Activated T-cell treated with anti-CD3 and anti-CD28 coated beads, Interleukin-2, amount 50 U/mL, for 72 hours (primary cell): ENCODE measurements around the gene CFAP20. TPM values are rescaled to one million over a fixed set of nuclear protein-coding genes. Genes with fewer than 3 reads are reported as not detected.

Experiments
- ATAC-seq, 2 donors: fragments of 150-1000 bp; cut with Tn5 transposase; replicated peaks in 1 of 2; 2 replicates each; pipeline ENCODE4 v1.10.0; 2021; ENCODE audit warnings: moderate library complexity in 2 of 2, mild to moderate bottlenecking in 1 of 2
- DNase-seq, 2 donors: peaks; one replicate each; pipeline ENCODE4 v3.0.0; 2021 to 2022; ENCODE audit warnings: mixed read lengths in 1 of 2
- H3K27ac Mint-ChIP-seq: one replicate; pipeline ENCODE4 v1.8.0; 2022; ENCODE audit warnings: mild to moderate bottlenecking, moderate library complexity, mixed read lengths
- H3K27me3 Mint-ChIP-seq: one replicate; pipeline ENCODE4 v1.8.0; 2022; ENCODE audit warnings: low read depth, mixed read lengths
- H3K36me3 Mint-ChIP-seq, 2 donors: one replicate each; pipeline ENCODE4 v1.8.0; 2022; ENCODE audit warnings: mixed read lengths in 2 of 2, mild to moderate bottlenecking in 1 of 2; ENCODE audit not compliant: insufficient read depth in 2 of 2
- H3K4me1 Mint-ChIP-seq: one replicate; pipeline ENCODE4 v1.8.0; 2022; ENCODE audit warnings: low read depth, mixed read lengths
- H3K4me3 Mint-ChIP-seq, 2 donors: one replicate each; pipeline ENCODE4 v1.8.0; 2022; ENCODE audit warnings: mild to moderate bottlenecking in 2 of 2, mixed read lengths in 2 of 2, moderate library complexity in 2 of 2
- H3K9me3 Mint-ChIP-seq, 2 donors: one replicate each; pipeline ENCODE4 v1.8.0; 2022; ENCODE audit warnings: mixed read lengths in 2 of 2
- total RNA-seq, 2 donors: library from RNA; stranded (reverse); gene quantifications; one replicate each; pipeline ENCODE4 v1.2.3, GENCODE V29; 2022

Gene CFAP20
- 10 to 100 TPM; 37.6 to 42.4 TPM for total RNA-seq

GRCh38 chr16:58129097-58129936 lies at the start of gene CFAP20:
CFAP20 (minus strand) TSS chr16:58129381; CDS start chr16:58129115, 266 bp downstream.
- Mint-ChIP-seq H3K27ac (peak within 1 kb of the TSS; percentile 81), H3K9me3 (no peaks in the 10 kb centered on the region), H3K27me3 (no peaks in the 10 kb centered on the region), H3K36me3 (peaks cover 0 to 2% of the 10 kb centered on the region in 2 donors), H3K4me1 (peaks cover 32% of the 10 kb centered on the region), H3K4me3 (peak within 1 kb of the TSS; percentile 85 to 91)
- peak; percentile 97 to 98 for DNase-seq
- peak; percentile 95 to 96 for ATAC-seq

GRCh38 chr16:58177353-58177710 lies 48.2 kb upstream of the CFAP20 start:
- H3K4me1 Mint-ChIP-seq: peaks cover 50% of the 10 kb centered on the region
- H3K36me3 Mint-ChIP-seq: peaks cover 14 to 47% of the 10 kb centered on the region in 2 donors
- H3K27me3 Mint-ChIP-seq: no peaks in the 10 kb centered on the region
- peak overlapping the region; percentile 91 for H3K27ac Mint-ChIP-seq
- DNase-seq (peak; percentile 15 to 16), ATAC-seq (peak; percentile 67 to 77)
- no peaks in the 10 kb centered on the region for H3K9me3 Mint-ChIP-seq
- peak overlapping the region; percentile 42 to 43 for H3K4me3 Mint-ChIP-seq

GRCh38 chr16:58176608-58177352 lies 47.6 kb upstream of the CFAP20 start:
- H3K27ac Mint-ChIP-seq: peak overlapping the region; percentile 91
- DNase-seq (no peak), ATAC-seq (peak; percentile 87)
- peaks cover 14 to 45% of the 10 kb centered on the region in 2 donors for H3K36me3 Mint-ChIP-seq
- no peaks in the 10 kb centered on the region for H3K27me3 Mint-ChIP-seq
- H3K9me3 Mint-ChIP-seq: no peaks in the 10 kb centered on the region
- H3K4me1 Mint-ChIP-seq: peaks cover 47% of the 10 kb centered on the region
- H3K4me3 Mint-ChIP-seq: peak overlapping the region; percentile 42 to 43

- Mint-ChIP-seq H3K27me3 (no peaks in the 10 kb centered on the region), H3K4me1 (peaks cover 7% of the 10 kb centered on the region), H3K4me3 (no peak overlapping the region), H3K27ac (no peak overlapping the region), H3K9me3 (no peaks in the 10 kb centered on the region), H3K36me3 (peaks cover 5 to 14% of the 10 kb centered on the region in 2 donors)
- no peak for DNase-seq
- no peak for ATAC-seq
Measured at GRCh38 chr16:58170223-58170622, 41.0 kb upstream of the CFAP20 start.

GRCh38 chr16:58160855-58161254 lies 31.7 kb upstream of the CFAP20 start:
- H3K27ac Mint-ChIP-seq: peak overlapping the region; percentile 0
- H3K4me3 Mint-ChIP-seq: no peak overlapping the region

GRCh38 chr16:58158725-58159124 lies 29.5 kb upstream of the CFAP20 start:
- H3K36me3 Mint-ChIP-seq: peaks cover 3 to 9% of the 10 kb centered on the region in 2 donors
- H3K27me3 Mint-ChIP-seq: no peaks in the 10 kb centered on the region
- H3K4me1 Mint-ChIP-seq: peaks cover 4% of the 10 kb centered on the region
- no peak for DNase-seq
- H3K27ac Mint-ChIP-seq: no peak overlapping the region
- no peaks in the 10 kb centered on the region for H3K9me3 Mint-ChIP-seq
- no peak for ATAC-seq
- H3K4me3 Mint-ChIP-seq: no peak overlapping the region

More at GRCh38 chr16:58160855-58161254, 31.7 kb upstream of the CFAP20 start:
- Mint-ChIP-seq H3K36me3 (peaks cover 3 to 12% of the 10 kb centered on the region in 2 donors), H3K4me1 (peaks cover 2% of the 10 kb centered on the region), H3K27me3 (no peaks in the 10 kb centered on the region), H3K9me3 (no peaks in the 10 kb centered on the region)
- DNase-seq: no peak
- peak in 1 of 2 donors; percentile 73 for ATAC-seq

GRCh38 chr16:58157951-58158540 lies 28.9 kb upstream of the CFAP20 start:
- no peaks in the 10 kb centered on the region for H3K27me3 Mint-ChIP-seq
- H3K27ac Mint-ChIP-seq: no peak overlapping the region
- no peak for DNase-seq
- peaks cover 4% of the 10 kb centered on the region for H3K4me1 Mint-ChIP-seq
- no peaks in the 10 kb centered on the region for H3K9me3 Mint-ChIP-seq
- peaks cover 3 to 4% of the 10 kb centered on the region in 2 donors for H3K36me3 Mint-ChIP-seq
- no peak overlapping the region for H3K4me3 Mint-ChIP-seq
- no peak for ATAC-seq

- peaks cover 4% of the 10 kb centered on the region for H3K4me1 Mint-ChIP-seq
- ATAC-seq (no peak), DNase-seq (no peak)
- H3K27ac Mint-ChIP-seq: no peak overlapping the region
- H3K27me3 Mint-ChIP-seq: no peaks in the 10 kb centered on the region
- H3K4me3 Mint-ChIP-seq: no peak overlapping the region
- no peaks in the 10 kb centered on the region for H3K36me3 Mint-ChIP-seq
- no peaks in the 10 kb centered on the region for H3K9me3 Mint-ChIP-seq
Measured at GRCh38 chr16:58157239-58157638, 28.1 kb upstream of the CFAP20 start.

- H3K27ac Mint-ChIP-seq: no peak overlapping the region
- H3K4me3 Mint-ChIP-seq: no peak overlapping the region
- no peaks in the 10 kb centered on the region for H3K36me3 Mint-ChIP-seq
- DNase-seq (no peak), ATAC-seq (no peak)
- H3K9me3 Mint-ChIP-seq: no peaks in the 10 kb centered on the region
- H3K27me3 Mint-ChIP-seq: no peaks in the 10 kb centered on the region
- H3K4me1 Mint-ChIP-seq: peaks cover 4% of the 10 kb centered on the region
Measured at GRCh38 chr16:58155839-58156238, 26.7 kb upstream of the CFAP20 start.

GRCh38 chr16:58154345-58154744 lies 25.2 kb upstream of the CFAP20 start:
- DNase-seq: no peak
- Mint-ChIP-seq H3K4me3 (no peak overlapping the region), H3K36me3 (no peaks in the 10 kb centered on the region), H3K27ac (no peak overlapping the region), H3K4me1 (peaks cover 4% of the 10 kb centered on the region), H3K9me3 (no peaks in the 10 kb centered on the region), H3K27me3 (no peaks in the 10 kb centered on the region)
- ATAC-seq: peak; percentile 32 to 39

GRCh38 chr16:58152246-58152868 lies 23.2 kb upstream of the CFAP20 start:
- no peak for ATAC-seq
- Mint-ChIP-seq H3K9me3 (no peaks in the 10 kb centered on the region), H3K27me3 (no peaks in the 10 kb centered on the region), H3K4me1 (peaks cover 4% of the 10 kb centered on the region), H3K27ac (no peak overlapping the region), H3K36me3 (no peaks in the 10 kb centered on the region), H3K4me3 (no peak overlapping the region)
- no peak for DNase-seq

- DNase-seq: no peak
- Mint-ChIP-seq H3K36me3 (peaks cover 0 to 1% of the 10 kb centered on the region in 2 donors), H3K4me3 (no peak overlapping the region), H3K4me1 (no peaks in the 10 kb centered on the region), H3K27ac (no peak overlapping the region), H3K9me3 (no peaks in the 10 kb centered on the region), H3K27me3 (no peaks in the 10 kb centered on the region)
- no peak for ATAC-seq
Measured at GRCh38 chr16:58148526-58148925, 19.3 kb upstream of the CFAP20 start.

- ATAC-seq: no peak
- H3K27ac Mint-ChIP-seq: no peak overlapping the region
- no peaks in the 10 kb centered on the region for H3K9me3 Mint-ChIP-seq
- no peaks in the 10 kb centered on the region for H3K27me3 Mint-ChIP-seq
- H3K36me3 Mint-ChIP-seq: peaks cover 0 to 1% of the 10 kb centered on the region in 2 donors
- no peaks in the 10 kb centered on the region for H3K4me1 Mint-ChIP-seq
- no peak overlapping the region for H3K4me3 Mint-ChIP-seq
- DNase-seq: no peak
Measured at GRCh38 chr16:58148099-58148498, 18.9 kb upstream of the CFAP20 start.
